Heart left ventricle (tissue), 16 donors: ENCODE data around the gene EIF4G1. TPM values are rescaled to one million over a fixed set of nuclear protein-coding genes. Genes with fewer than 3 reads are reported as not detected.
A peak's percentile ranks its signal among the peaks of the same experiment; 100 is the strongest.

Source experiments
- ATAC-seq, 4 donors: fragments of 200-7000 bp; cut with Tn5 transposase; one replicate each; pipeline ENCODE4 v1.9.1; 2020 to 2022; ENCODE audit warnings: moderate library complexity in 4 of 4, mild to moderate bottlenecking in 3 of 4, moderate number of reproducible peaks in 1 of 4
- DNase-seq, 5 donors: peaks; one replicate each; pipeline ENCODE4 v3.0.0-alpha.2; 2020
- H3K27ac ChIP-seq, 12 donors: fragments of 200-600 bp; sonication (generic) in 4 of 12; one replicate each; pipeline versions ENCODE4 v1.5.0 to v1.8.0; 2016 to 2022; ENCODE audit warnings: mild to moderate bottlenecking in 2 of 12
- H3K27me3 ChIP-seq, 9 donors: fragments of 200-600 bp; sonication (generic) in 2 of 9; one replicate each; pipeline versions ENCODE4 v1.5.1 to v1.8.0; 2016 to 2022; ENCODE audit warnings: mild to moderate bottlenecking in 3 of 9
- H3K36me3 ChIP-seq, 9 donors: fragments of 200-600 bp; sonication (generic) in 2 of 9; one replicate each; pipeline versions ENCODE4 v1.5.0 to v1.8.0; 2018 to 2022; ENCODE audit warnings: mild to moderate bottlenecking in 2 of 9
- H3K4me1 ChIP-seq, 12 donors: fragments of 200-600 bp; sonication (generic) in 4 of 12; one replicate each; pipeline versions ENCODE4 v1.5.0 to v1.8.0; 2016 to 2022; ENCODE audit warnings: mild to moderate bottlenecking in 3 of 12
- H3K4me3 ChIP-seq, 12 donors: fragments of 200-600 bp; sonication (generic) in 4 of 12; one replicate each; pipeline versions ENCODE4 v1.5.0 to v1.8.0; 2017 to 2022; ENCODE audit warnings: mild to moderate bottlenecking in 9 of 12, moderate library complexity in 4 of 12
- H3K9me3 ChIP-seq, 12 donors: fragments of 200-600 bp; sonication (generic) in 4 of 12; one replicate each; pipeline versions ENCODE4 v1.5.0 to v1.8.0; 2016 to 2022; ENCODE audit warnings: mild to moderate bottlenecking in 1 of 12
- CTCF ChIP-seq, 12 donors: fragments of 200-600 bp; sonication (generic) in 4 of 12; IDR thresholded peaks; one replicate each; pipeline versions ENCODE4 v1.5.0 to v1.8.0; 2018 to 2022; ENCODE audit warnings: antibody characterized with exemption in 12 of 12, mild to moderate bottlenecking in 5 of 12
- POLR2A ChIP-seq, 2 donors: fragments of 450-650 bp; IDR thresholded peaks; one replicate each; pipeline ENCODE4 v1.6.1; 2017; ENCODE audit warnings: antibody characterized with exemption in 2 of 2, mild to moderate bottlenecking in 2 of 2, moderate library complexity in 2 of 2
- WGBS, 4 donors: extraction: QIAGEN DNeasy Blood & Tissue Kit in 2 of 4; methylation state at CpG; one replicate each; pipeline versions ENCODE4 v1.1.5 to v1.1.7; 2013 to 2018; 5-methylcytosine and 5-hydroxymethylcytosine counted together
- intact Hi-C, 10 donors: fragments of 100-400 bp; cut with DNase I; formaldehyde crosslinking; loops; one replicate each; pipeline versions ENCODE4 v1.11.1 to v1.14.2; 2022
- polyA plus RNA-seq, 2 donors: library from polyadenylated mRNA; stranded (reverse); fragments of 200-250 nt; gene quantifications; one replicate each; pipeline ENCODE4 v1.2.3, GENCODE V29; 2013
- total RNA-seq, 9 donors: library from RNA; depleted of rRNA in 2 of 9; stranded (reverse); fragments of >200 nt in 2 of 9; fragmentation: NEBNext Ultra II Directional in 3 of 9; extraction: Animal tissue kit (Norgen Biotek cat#: 25700) in 3 of 9; gene quantifications; one replicate each; pipeline versions ENCODE4 v1.1.0 to v1.2.4, GENCODE V29; 2016 to 2023
- donor health status: ischemic (EF 13 %, LVEDD 7.1; RV severe dilation, severe dysfunction).
- donor health status: healthy with polysubstance abuse.
- donor health status: DM: no; HTN: yes; CAD: no.
- donor health status: DM: no; HTN: no; CAD: no.
- donor health status: ischemic (EF 25% LVEDD 6.9; RV normal size, moderate dysfunction).
- donor health status: ischemic (EF 25% LVEDD 5.7; RV mildly dilated, moderate dysfunction).
- donor health status: healthy.
- donor health status: DM: yes; HTN: yes; CAD: no.
- donor health status: ischemic (EF 35%, LVEDD 5.7; RV mildly dilated, moderate dysfunction).
- donor health status: nonischemic (EF 11% LVEDD 7.7; RV severe dilation, severe dysfunction).
- donor health status: DM: yes; HTN: yes; CAD: no.
- donor health status: PGD.
- donor health status: ischemic (EF 29% LVEDD 5.4; RV normal size, mild dysfunction).
- donor health status: nonischemic (EF 23%, LVEDD 6.1; RV moderate dilation, normal function).

Gene EIF4G1
- total and polyA plus RNA-seq, 11 donors = 178 to 407 (median 229) TPM

GRCh38 chr3:184373422-184373821 lies 59.0 kb downstream of the EIF4G1 start:
- Histone ChIP-seq H3K27me3 (peaks cover 0 to 22% (median 16%) of the 10 kb centered on the region in 9 donors), H3K4me1 (peaks cover 0 to 35% (median 22%) of the 10 kb centered on the region in 12 donors), H3K36me3 (peaks cover 0 to 20% (median 9%) of the 10 kb centered on the region in 9 donors), H3K27ac (peak overlapping the region in 1 of 12 donors; percentile 37), H3K4me3 (no peak overlapping the region), H3K9me3 (no peaks in the 10 kb centered on the region)
- TF ChIP-seq POLR2A (IDR thresholded peaks at IDR 0.05) (no peak), CTCF (IDR thresholded peaks at IDR 0.05) (no peak)
- intact Hi-C loops = loop anchor here (2.0 to 10.0 kb wide), 7 partner anchors 94 to 404 kb away; no protein-coding TSS in a partner anchor
- ATAC-seq = peak in 3 of 4 donors; percentile 55 to 66 (median 56)
- DNase-seq = peak in 1 of 5 donors; percentile 47
- WGBS, 4 donors = 72 to 83% (median 80%) methylated on average over 6 of the region's 6 CpGs

- DNase-seq = no peak
- no peak for TF ChIP-seq CTCF (IDR thresholded peaks at IDR 0.05)
- no peak for TF ChIP-seq POLR2A (IDR thresholded peaks at IDR 0.05)
- peaks cover 0 to 37% (median 22%) of the 10 kb centered on the region in 12 donors for H3K4me1 ChIP-seq
These were observed 61.5 kb downstream of the EIF4G1 start for GRCh38 chr3:184375747-184376461.

GRCh38 chr3:184377374-184377773 lies 63.0 kb downstream of the EIF4G1 start:
- intact Hi-C loops = loop anchor here in 4 of 10 donors (5.0 to 10.0 kb wide), 3 partner anchors 137 to 397 kb away; no protein-coding TSS in a partner anchor
- 77 to 84% (median 78%) methylated on average over 5 of the region's 5 CpGs for WGBS, 4 donors
- ATAC-seq (no peak), DNase-seq (no peak)
- TF ChIP-seq POLR2A (IDR thresholded peaks at IDR 0.05) = no peak
- no peak for TF ChIP-seq CTCF (IDR thresholded peaks at IDR 0.05)
- H3K4me3 ChIP-seq = no peak overlapping the region
- peak overlapping the region in 3 of 12 donors; percentile 13 to 76 (median 33) for H3K27ac ChIP-seq
- H3K4me1 ChIP-seq = peaks cover 0 to 42% (median 29%) of the 10 kb centered on the region in 12 donors
- H3K9me3 ChIP-seq = no peaks in the 10 kb centered on the region
- no peaks in the 10 kb centered on the region for H3K36me3 ChIP-seq
- H3K27me3 ChIP-seq = peaks cover 0 to 55% (median 31%) of the 10 kb centered on the region in 9 donors

More at GRCh38 chr3:184375747-184376461, 61.5 kb downstream of the EIF4G1 start:
- Histone ChIP-seq H3K27ac (no peak overlapping the region), H3K4me3 (no peak overlapping the region), H3K9me3 (no peaks in the 10 kb centered on the region), H3K27me3 (peaks cover 0 to 40% (median 23%) of the 10 kb centered on the region in 9 donors), H3K36me3 (no peaks in the 10 kb centered on the region)
- WGBS, 4 donors = 79 to 88% (median 84%) methylated on average over 12 of the region's 12 CpGs
- no peak for ATAC-seq
- intact Hi-C loops = loop anchor here in 4 of 10 donors (5.0 to 10.0 kb wide), 3 partner anchors 139 to 399 kb away; no protein-coding TSS in a partner anchor

- intact Hi-C loops = loop anchor here in 4 of 10 donors (5.0 to 10.0 kb wide), 3 partner anchors 137 to 397 kb away; no protein-coding TSS in a partner anchor
- no peak for TF ChIP-seq POLR2A (IDR thresholded peaks at IDR 0.05)
- no peak for TF ChIP-seq CTCF (IDR thresholded peaks at IDR 0.05)
- DNase-seq = peak in 2 of 5 donors; percentile 31 to 56
- Histone ChIP-seq H3K27me3 (peaks cover 0 to 60% (median 31%) of the 10 kb centered on the region in 9 donors), H3K4me1 (peaks cover 0 to 42% (median 28%) of the 10 kb centered on the region in 12 donors), H3K4me3 (peak within 1 kb of the TSS in 2 of 12 donors; percentile 52 to 58), H3K9me3 (no peaks in the 10 kb centered on the region), H3K27ac (peak within 1 kb of the TSS in 11 of 12 donors; percentile 57 to 86 (median 73)), H3K36me3 (peaks cover 0 to 5% (median 0%) of the 10 kb centered on the region in 9 donors)
- 64 to 68% (median 66%) methylated on average over 7 of the region's 7 CpGs for WGBS, 4 donors
- peak in 1 of 4 donors; percentile 10 for ATAC-seq
These were observed 63.6 kb downstream of the EIF4G1 start, which contains the start of gene THPO for GRCh38 chr3:184377882-184378445. Gene THPO (minus strand): TSS chr3:184378207. CDS start chr3:184376259, 1,948 bp downstream.
